Measurements from ENCODE around the gene CEP76. TPM values are rescaled to one million over a fixed set of nuclear protein-coding genes. Genes with fewer than 3 reads are reported as not detected.

The CEP76 gene
- total RNA-seq = 5.9 TPM

GRCh38 chr18:12702221-12703095 lies at the start of gene CEP76, which contains the start of gene PSMG2:
Gene CEP76, minus strand, starts transcription at chr18:12702723. Its CDS starts 175 bp downstream, at chr18:12702548.
Gene PSMG2, plus strand, starts transcription at chr18:12703042. Its CDS starts 66 bp downstream, at chr18:12703108.
- peak; percentile 76 to 93 (median 93) for DNase-seq (ENCODE audit: low read depth in 2 of 3, low spot score in 2 of 3)

- no peak for DNase-seq (ENCODE audit: low read depth in 2 of 3, low spot score in 2 of 3)
Measured at GRCh38 chr18:12751891-12752290, 49.4 kb upstream of the CEP76 start.

- DNase-seq (ENCODE audit: low read depth in 2 of 3, low spot score in 2 of 3) = no peak
Measured at GRCh38 chr18:12751503-12751884, 49.0 kb upstream of the CEP76 start.

- DNase-seq (ENCODE audit: low read depth in 2 of 3, low spot score in 2 of 3) = no peak
Measured at GRCh38 chr18:12750715-12751502, 48.4 kb upstream of the CEP76 start.

- DNase-seq (ENCODE audit: low read depth in 2 of 3, low spot score in 2 of 3) = peak in 1 of 3 donors; percentile 19
Measured at GRCh38 chr18:12750076-12750714, 47.7 kb upstream of the CEP76 start.

GRCh38 chr18:12749121-12749520 lies 46.6 kb upstream of the CEP76 start:
- no peak for DNase-seq (ENCODE audit: low read depth in 2 of 3, low spot score in 2 of 3)

GRCh38 chr18:12748671-12749070 lies 46.1 kb upstream of the CEP76 start:
- DNase-seq (ENCODE audit: low read depth in 2 of 3, low spot score in 2 of 3) = no peak

- DNase-seq (ENCODE audit: low read depth in 2 of 3, low spot score in 2 of 3) = no peak
Measured at GRCh38 chr18:12747530-12748315, 45.2 kb upstream of the CEP76 start.

GRCh38 chr18:12745095-12745795 lies 42.7 kb upstream of the CEP76 start:
- no peak for DNase-seq (ENCODE audit: low read depth in 2 of 3, low spot score in 2 of 3)

- peak in 2 of 3 donors; percentile 54 to 80 for DNase-seq (ENCODE audit: low read depth in 2 of 3, low spot score in 2 of 3)
Measured at GRCh38 chr18:12744103-12744502, 41.6 kb upstream of the CEP76 start.

GRCh38 chr18:12742453-12742852 lies 39.9 kb upstream of the CEP76 start:
- no peak for DNase-seq (ENCODE audit: low read depth in 2 of 3, low spot score in 2 of 3)

GRCh38 chr18:12741351-12741750 lies 38.8 kb upstream of the CEP76 start:
- no peak for DNase-seq (ENCODE audit: low read depth in 2 of 3, low spot score in 2 of 3)

GRCh38 chr18:12737243-12737902 lies 34.9 kb upstream of the CEP76 start:
- DNase-seq (ENCODE audit: low read depth in 2 of 3, low spot score in 2 of 3) = no peak

GRCh38 chr18:12726774-12727550 lies 24.4 kb upstream of the CEP76 start:
- peak; percentile 54 to 75 (median 64) for DNase-seq (ENCODE audit: low read depth in 2 of 3, low spot score in 2 of 3)

GRCh38 chr18:12726331-12726730 lies 23.8 kb upstream of the CEP76 start:
- no peak for DNase-seq (ENCODE audit: low read depth in 2 of 3, low spot score in 2 of 3)

- DNase-seq (ENCODE audit: low read depth in 2 of 3, low spot score in 2 of 3) = no peak
Measured at GRCh38 chr18:12722731-12723130, 20.2 kb upstream of the CEP76 start.

GRCh38 chr18:12721495-12722275 lies 19.2 kb upstream of the CEP76 start:
- DNase-seq (ENCODE audit: low read depth in 2 of 3, low spot score in 2 of 3) = no peak

- no peak for DNase-seq (ENCODE audit: low read depth in 2 of 3, low spot score in 2 of 3)
Measured at GRCh38 chr18:12711446-12711845, 8.9 kb upstream of the CEP76 start.
